CD8-positive, alpha-beta memory T cell (primary cell): Measurements from ENCODE around the gene MARCO. TPM values are rescaled to one million over a fixed set of nuclear protein-coding genes. Genes with fewer than 3 reads are reported as not detected.

Source experiments
- CTCF ChIA-PET: fragments of 350-600 bp; sonication (Branson Sonifier 250); formaldehyde crosslinking; loops from one replicate; lab custom pipeline; 2021; ENCODE audit warnings: antibody characterized with exemption; lab: Charles Lee
- POLR2A ChIA-PET: fragments of 350-600 bp; sonication (Branson Sonifier 250); formaldehyde crosslinking; loops from one replicate; lab custom pipeline; 2021; ENCODE audit warnings: antibody characterized with exemption; lab: Charles Lee
- DNase-seq, 5 donors: peaks; one replicate each; pipeline versions ENCODE4 v3.0.0 to v3.0.0-alpha.2; 2020 to 2022; ENCODE audit warnings: mixed read lengths in 1 of 5
- H3K27ac ChIP-seq: one replicate; pipeline ENCODE4 v1.7.0; 2013; ENCODE audit warnings: low read depth, mild to moderate bottlenecking, low read length, moderate library complexity
- H3K27me3 ChIP-seq: 2 replicates; pipeline ENCODE4 v1.7.0; 2013; ENCODE audit warnings: low read length, mild to moderate bottlenecking; ENCODE audit not compliant: insufficient read depth, poor library complexity, severe bottlenecking
- H3K36me3 ChIP-seq: 2 replicates; pipeline ENCODE4 v1.7.0; 2013; ENCODE audit warnings: mild to moderate bottlenecking, low read length, moderate library complexity; ENCODE audit not compliant: insufficient read depth
- H3K4me1 ChIP-seq: 2 replicates; pipeline ENCODE4 v1.7.0; 2013; ENCODE audit warnings: mild to moderate bottlenecking, low read length, moderate library complexity; ENCODE audit not compliant: insufficient read depth
- H3K4me3 ChIP-seq: 2 replicates; pipeline ENCODE4 v1.7.0; 2013; ENCODE audit warnings: mild to moderate bottlenecking, low read length
- H3K9me3 ChIP-seq: 2 replicates; pipeline ENCODE4 v1.7.0; 2013; ENCODE audit warnings: mild to moderate bottlenecking, low read length
- H3K27ac Mint-ChIP-seq, 8 donors: one replicate each; pipeline ENCODE4 v1.8.0; 2020 to 2021; ENCODE audit warnings: mixed read lengths in 8 of 8, mild to moderate bottlenecking in 6 of 8, inconsistent platforms in 3 of 8, moderate library complexity in 3 of 8
- H3K27me3 Mint-ChIP-seq, 2 donors: one replicate each; pipeline ENCODE4 v1.8.0; 2020 to 2021; ENCODE audit warnings: mixed read lengths in 2 of 2, mild to moderate bottlenecking in 1 of 2, moderate library complexity in 1 of 2
- H3K36me3 Mint-ChIP-seq, 3 donors: one replicate each; pipeline ENCODE4 v1.8.0; 2020 to 2021; ENCODE audit warnings: mixed read lengths in 3 of 3, inconsistent platforms in 1 of 3, mild to moderate bottlenecking in 1 of 3
- H3K4me1 Mint-ChIP-seq, 3 donors: one replicate each; pipeline ENCODE4 v1.8.0; 2020 to 2021; ENCODE audit warnings: mixed read lengths in 3 of 3, inconsistent platforms in 1 of 3, mild to moderate bottlenecking in 1 of 3
- H3K4me3 Mint-ChIP-seq, 7 donors: one replicate each; pipeline ENCODE4 v1.8.0; 2020 to 2021; ENCODE audit warnings: mixed read lengths in 7 of 7, mild to moderate bottlenecking in 6 of 7, moderate library complexity in 4 of 7, inconsistent platforms in 2 of 7
- H3K9me3 Mint-ChIP-seq, 5 donors: one replicate each; pipeline ENCODE4 v1.8.0; 2020 to 2022; ENCODE audit warnings: mixed read lengths in 5 of 5, mild to moderate bottlenecking in 3 of 5, moderate library complexity in 2 of 5, inconsistent platforms in 1 of 5
- polyA plus RNA-seq: library from polyadenylated mRNA; unstranded; fragments of 300-500 nt; fragmentation: Illumina TruSeq; gene quantifications from one replicate; pipeline ENCODE4 v1.2.3, GENCODE V29; 2021
- total RNA-seq, 2 experiments: library from RNA; stranded (reverse); gene quantifications; one replicate each; pipeline ENCODE4 v1.2.3, GENCODE V29; 2021

Gene MARCO
- total and polyA plus RNA-seq, 3 experiments from 2014 or later, result not detected

DNA sequence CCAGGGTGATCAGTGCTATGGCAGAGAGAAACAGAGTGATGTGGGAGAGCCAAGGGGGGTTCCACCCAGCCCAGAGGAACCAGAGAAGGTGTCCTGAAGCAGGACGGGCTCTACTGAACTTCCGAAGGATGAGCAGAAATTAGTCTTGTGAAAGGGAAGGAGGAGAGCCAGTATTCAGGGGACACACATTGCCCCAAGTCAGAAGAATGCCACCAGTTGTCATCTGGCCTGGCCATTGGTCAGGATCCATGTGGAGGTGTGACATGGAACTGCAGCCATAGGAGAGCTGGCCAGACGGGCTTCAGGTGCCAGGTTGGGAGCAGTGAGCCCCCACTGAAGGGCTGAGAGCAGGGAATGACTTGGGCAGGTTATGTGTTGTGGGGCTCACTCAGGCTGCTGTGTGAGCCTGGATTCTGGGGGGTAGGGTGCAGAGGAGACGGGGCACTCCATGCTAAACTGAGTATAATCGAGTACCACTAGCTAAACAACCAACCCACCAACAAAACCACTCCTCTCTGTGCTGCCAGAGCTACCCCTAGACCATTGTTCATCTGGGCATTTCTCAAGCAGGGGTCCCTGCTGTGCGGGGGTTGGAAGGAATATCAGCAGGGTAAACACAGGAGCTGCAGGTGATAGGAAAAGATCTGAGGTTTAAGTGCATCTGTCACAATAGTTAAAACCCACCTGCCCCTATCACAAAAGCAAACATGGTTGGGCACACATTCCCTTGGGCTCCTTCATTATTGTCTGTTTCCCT, 25.3 kb downstream of the MARCO start:
- CTCF ChIA-PET, result no interaction called here
- H3K27me3 Mint-ChIP-seq, result peaks cover 15 to 19% of the 10 kb centered on the region in 2 donors
- Histone ChIP-seq H3K9me3 (no peaks in the 10 kb centered on the region), H3K4me1 (no peaks in the 10 kb centered on the region), H3K27ac (no peak overlapping the region), H3K36me3 (no peaks in the 10 kb centered on the region), H3K27me3 (no peaks in the 10 kb centered on the region), H3K4me3 (no peak overlapping the region)
- POLR2A ChIA-PET, result no interaction called here
- H3K4me1 Mint-ChIP-seq, result no peaks in the 10 kb centered on the region
- H3K9me3 Mint-ChIP-seq, result peaks cover 0 to 4% (median 0%) of the 10 kb centered on the region in 5 donors
- no peak for DNase-seq
- no peak overlapping the region for H3K27ac Mint-ChIP-seq
- H3K36me3 Mint-ChIP-seq, result no peaks in the 10 kb centered on the region
- no peak overlapping the region for H3K4me3 Mint-ChIP-seq

DNA sequence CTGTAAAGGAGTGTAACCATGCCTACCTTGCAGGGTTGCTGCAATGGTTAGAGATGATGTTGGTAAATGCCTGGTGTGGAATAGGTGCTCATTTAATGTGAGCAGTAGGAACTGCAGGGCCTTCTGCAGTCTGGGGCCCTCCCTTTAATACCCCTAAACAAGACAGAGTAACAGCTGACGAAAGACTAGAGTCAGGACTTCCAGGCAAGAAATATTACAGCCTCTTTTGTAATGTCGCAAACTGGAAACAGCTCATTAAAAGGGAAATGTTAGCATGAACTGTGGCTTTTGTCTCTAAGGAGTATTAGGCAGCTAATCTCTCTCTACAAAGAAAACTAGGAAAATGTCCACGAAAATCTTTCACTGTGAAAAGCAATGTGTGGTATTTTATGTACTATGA, 26.0 kb downstream of the MARCO start:
- ChIA-PET CTCF (no interaction called here), POLR2A (no interaction called here)
- Mint-ChIP-seq H3K27ac (no peak overlapping the region), H3K4me3 (no peak overlapping the region), H3K36me3 (no peaks in the 10 kb centered on the region), H3K4me1 (no peaks in the 10 kb centered on the region), H3K27me3 (peaks cover 15 to 19% of the 10 kb centered on the region in 2 donors), H3K9me3 (peaks cover 0 to 4% (median 0%) of the 10 kb centered on the region in 5 donors)
- no peak overlapping the region for H3K4me3 ChIP-seq
- no peaks in the 10 kb centered on the region for H3K9me3 ChIP-seq
- no peaks in the 10 kb centered on the region for H3K4me1 ChIP-seq
- no peak for DNase-seq
- H3K36me3 ChIP-seq, result no peaks in the 10 kb centered on the region
- no peak overlapping the region for H3K27ac ChIP-seq
- no peaks in the 10 kb centered on the region for H3K27me3 ChIP-seq

DNA sequence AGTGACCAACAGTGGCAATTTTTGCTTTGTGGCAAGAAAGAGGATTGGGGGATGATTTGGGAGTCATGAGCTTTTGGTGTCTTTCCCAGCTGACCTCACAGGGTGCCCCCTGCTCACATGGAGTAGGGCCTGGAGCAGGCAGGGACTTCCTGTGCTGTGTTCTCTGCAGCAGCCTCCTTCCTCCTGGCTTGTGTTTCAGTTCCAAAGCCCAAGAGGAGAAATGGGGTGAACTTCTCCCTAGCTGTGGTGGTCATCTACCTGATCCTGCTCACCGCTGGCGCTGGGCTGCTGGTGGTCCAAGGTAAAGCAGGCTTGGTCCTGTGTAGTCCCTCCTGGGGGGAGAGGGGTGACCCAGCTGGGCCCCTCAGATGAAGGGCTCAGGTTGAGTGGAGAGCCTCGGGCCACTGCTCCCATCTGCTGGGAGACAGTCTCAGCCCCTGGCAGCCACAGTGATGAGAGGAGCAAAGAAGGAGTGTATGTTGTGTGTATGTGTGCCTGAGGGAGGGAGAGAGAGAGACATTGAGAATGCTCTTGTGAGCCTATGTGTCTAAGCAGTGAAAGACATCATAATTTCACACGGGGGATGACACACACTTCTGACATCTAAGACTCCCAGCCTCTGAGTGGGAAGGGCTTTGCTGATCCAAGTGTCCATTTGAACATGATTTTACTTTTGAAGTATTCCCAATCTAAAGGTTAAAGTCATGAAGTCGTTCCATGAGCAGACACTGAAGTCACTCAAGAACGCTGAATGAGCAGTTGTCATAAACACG, 27.2 kb downstream of the MARCO start:
- ChIA-PET CTCF (no interaction called here), POLR2A (no interaction called here)
- Mint-ChIP-seq H3K27me3 (peaks cover 15 to 19% of the 10 kb centered on the region in 2 donors), H3K9me3 (peaks cover 0 to 3% (median 0%) of the 10 kb centered on the region in 5 donors), H3K36me3 (no peaks in the 10 kb centered on the region), H3K4me1 (no peaks in the 10 kb centered on the region), H3K4me3 (no peak overlapping the region), H3K27ac (no peak overlapping the region)
- Histone ChIP-seq H3K4me1 (no peaks in the 10 kb centered on the region), H3K9me3 (no peaks in the 10 kb centered on the region), H3K27me3 (no peaks in the 10 kb centered on the region), H3K27ac (no peak overlapping the region), H3K4me3 (no peak overlapping the region), H3K36me3 (no peaks in the 10 kb centered on the region)
- no peak for DNase-seq

DNA sequence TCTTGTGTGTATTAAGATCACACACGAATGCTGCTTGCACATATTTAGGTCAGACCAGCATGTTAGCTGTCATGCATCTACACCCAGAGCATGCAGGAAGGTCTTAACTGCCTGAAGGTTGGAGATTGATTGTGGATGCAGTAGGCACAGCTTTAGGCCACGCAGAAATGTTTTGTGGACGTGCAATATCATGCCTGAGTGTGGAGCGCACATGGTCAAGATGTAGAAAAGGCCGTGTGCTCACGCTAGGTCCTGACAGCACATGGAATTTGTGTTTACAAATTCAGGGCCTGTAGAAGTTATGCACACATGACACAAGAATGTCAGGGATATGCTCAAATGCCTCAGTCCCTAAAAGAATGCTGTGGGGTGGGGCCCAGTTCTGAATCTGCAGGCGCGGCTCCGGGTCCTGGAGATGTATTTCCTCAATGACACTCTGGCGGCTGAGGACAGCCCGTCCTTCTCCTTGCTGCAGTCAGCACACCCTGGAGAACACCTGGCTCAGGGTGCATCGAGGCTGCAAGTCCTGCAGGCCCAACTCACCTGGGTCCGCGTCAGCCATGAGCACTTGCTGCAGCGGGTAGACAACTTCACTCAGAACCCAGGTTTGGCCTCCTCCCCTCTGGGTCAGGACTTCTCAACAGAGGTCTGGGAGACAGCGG, 27.9 kb downstream of the MARCO start:
- no peak overlapping the region for H3K4me3 ChIP-seq
- peaks cover 15 to 19% of the 10 kb centered on the region in 2 donors for H3K27me3 Mint-ChIP-seq
- no peaks in the 10 kb centered on the region for H3K4me1 ChIP-seq
- H3K4me3 Mint-ChIP-seq, result no peak overlapping the region
- no peak for DNase-seq
- H3K27me3 ChIP-seq, result no peaks in the 10 kb centered on the region
- no peaks in the 10 kb centered on the region for H3K4me1 Mint-ChIP-seq
- H3K36me3 ChIP-seq, result no peaks in the 10 kb centered on the region
- no peak overlapping the region for H3K27ac Mint-ChIP-seq
- POLR2A ChIA-PET, result no interaction called here
- H3K9me3 ChIP-seq, result no peaks in the 10 kb centered on the region
- CTCF ChIA-PET, result no interaction called here
- H3K36me3 Mint-ChIP-seq, result no peaks in the 10 kb centered on the region
- H3K27ac ChIP-seq, result no peak overlapping the region
- no peaks in the 10 kb centered on the region for H3K9me3 Mint-ChIP-seq

DNA sequence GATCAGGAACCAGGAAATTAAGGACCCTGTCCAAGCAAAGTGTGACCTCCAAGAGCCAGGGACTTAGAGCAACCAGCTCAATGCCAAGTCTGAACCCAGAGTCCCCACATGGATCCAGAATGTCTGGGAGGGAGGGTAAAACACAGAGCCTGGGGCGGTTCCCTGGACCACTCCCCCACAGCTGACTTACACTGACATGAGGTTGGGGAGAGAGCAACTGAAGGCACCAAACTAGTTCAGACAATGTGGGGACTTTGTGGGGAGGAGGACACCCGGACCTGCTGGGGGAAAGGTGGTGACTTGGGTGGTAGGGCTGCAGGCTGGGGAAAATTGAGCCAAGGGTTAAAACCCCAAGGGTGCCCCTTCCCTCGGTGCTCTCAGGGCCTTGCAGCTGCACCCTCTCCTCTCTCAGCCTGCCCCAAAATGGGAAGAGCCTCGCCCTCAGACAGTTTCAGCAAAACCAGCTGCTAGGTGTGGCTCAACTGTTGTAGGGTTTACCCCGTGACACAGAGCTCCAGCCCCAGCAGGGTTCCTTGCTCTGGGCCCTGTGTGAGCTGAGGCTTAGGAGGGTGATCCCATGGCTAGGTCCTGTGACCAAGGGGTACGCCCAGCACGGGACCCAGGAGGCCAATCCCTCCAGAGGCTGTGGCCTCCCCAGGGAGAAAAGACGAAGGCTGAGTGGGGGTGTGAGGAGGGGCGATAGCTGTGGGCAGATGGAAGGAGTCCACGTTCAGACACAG, 28.6 kb downstream of the MARCO start:
- Mint-ChIP-seq H3K27me3 (peaks cover 17 to 21% of the 10 kb centered on the region in 2 donors), H3K4me3 (no peak overlapping the region), H3K36me3 (peaks cover 0 to 3% (median 0%) of the 10 kb centered on the region in 3 donors), H3K4me1 (no peaks in the 10 kb centered on the region), H3K27ac (no peak overlapping the region), H3K9me3 (peaks cover 0 to 3% (median 0%) of the 10 kb centered on the region in 5 donors)
- H3K36me3 ChIP-seq, result no peaks in the 10 kb centered on the region
- DNase-seq, result no peak
- H3K4me3 ChIP-seq, result no peak overlapping the region
- H3K27ac ChIP-seq, result no peak overlapping the region
- CTCF ChIA-PET, result no interaction called here
- no peaks in the 10 kb centered on the region for H3K27me3 ChIP-seq
- H3K9me3 ChIP-seq, result no peaks in the 10 kb centered on the region
- no peaks in the 10 kb centered on the region for H3K4me1 ChIP-seq
- POLR2A ChIA-PET, result no interaction called here

DNA sequence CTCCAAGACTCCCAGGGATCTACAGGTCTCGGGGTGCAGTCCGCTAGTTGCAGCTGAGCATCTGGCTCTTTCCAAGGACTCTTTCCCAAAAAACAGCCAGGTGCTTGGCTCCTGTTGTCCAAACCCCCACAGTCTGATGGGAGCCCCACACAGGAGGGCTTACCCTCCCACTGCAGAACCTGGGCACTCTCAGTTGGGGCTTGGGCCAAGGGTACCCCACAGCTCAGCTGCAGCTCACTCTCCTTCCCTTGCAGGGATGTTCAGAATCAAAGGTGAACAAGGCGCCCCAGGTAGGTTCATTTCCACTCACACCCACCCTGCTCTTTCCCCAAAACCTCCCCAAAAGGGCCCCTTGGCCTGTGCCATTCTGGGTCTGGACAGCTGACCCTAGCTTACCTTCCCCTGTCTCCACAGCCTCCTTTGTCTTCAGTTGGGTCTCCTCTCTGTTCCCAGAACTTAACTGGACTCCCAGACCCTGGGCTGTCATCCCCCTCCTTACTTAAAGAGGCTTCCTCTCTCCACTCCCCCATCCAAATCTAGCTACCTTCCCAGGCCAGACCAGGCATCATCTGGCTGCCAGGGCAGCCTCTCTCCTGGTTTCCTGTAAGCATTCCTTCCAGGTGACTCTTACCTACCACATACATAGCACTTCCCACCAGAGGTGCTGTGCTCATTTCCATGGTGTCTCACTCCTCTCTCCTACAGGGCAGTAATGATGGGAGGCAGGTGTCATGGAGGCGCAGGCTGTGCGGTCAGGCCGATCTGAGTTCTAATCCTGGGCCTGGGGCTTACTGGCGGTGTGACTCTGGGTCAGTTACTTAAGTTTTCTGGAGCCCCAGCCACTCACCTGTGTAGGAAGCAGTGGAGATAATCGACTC, 29.5 kb downstream of the MARCO start:
- H3K9me3 Mint-ChIP-seq, result peaks cover 0 to 3% (median 0%) of the 10 kb centered on the region in 5 donors
- no peaks in the 10 kb centered on the region for H3K4me1 Mint-ChIP-seq

DNA sequence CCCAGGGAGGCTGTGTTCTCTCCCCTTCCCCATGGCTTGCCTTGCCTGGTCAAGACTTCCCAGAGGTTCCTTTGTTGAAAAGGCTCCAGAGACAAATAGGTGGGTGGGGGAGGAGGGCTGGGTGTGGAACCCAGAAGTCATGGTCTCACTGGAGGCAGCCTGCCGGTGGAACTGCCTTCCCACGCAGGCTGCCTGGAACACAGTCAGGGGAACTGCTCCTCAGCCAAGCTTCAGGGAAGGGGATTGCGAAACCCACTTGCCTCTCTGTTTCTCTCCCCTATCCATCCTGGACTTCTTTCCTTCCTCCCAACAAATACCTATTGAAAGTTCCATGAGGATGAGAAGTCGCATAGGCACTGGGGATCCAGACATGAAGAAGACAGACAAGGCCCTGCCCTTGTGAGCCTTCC, 31.6 kb downstream of the MARCO start:
- DNase-seq, result no peak
- Histone ChIP-seq H3K4me1 (no peaks in the 10 kb centered on the region), H3K36me3 (no peaks in the 10 kb centered on the region), H3K27ac (no peak overlapping the region), H3K27me3 (no peaks in the 10 kb centered on the region), H3K9me3 (no peaks in the 10 kb centered on the region), H3K4me3 (no peak overlapping the region)
- H3K4me1 Mint-ChIP-seq, result no peaks in the 10 kb centered on the region
- no peak overlapping the region for H3K27ac Mint-ChIP-seq
- peaks cover 0 to 3% (median 0%) of the 10 kb centered on the region in 3 donors for H3K36me3 Mint-ChIP-seq
- POLR2A ChIA-PET, result no interaction called here
- peaks cover 6 to 13% of the 10 kb centered on the region in 2 donors for H3K27me3 Mint-ChIP-seq
- peaks cover 0 to 3% (median 0%) of the 10 kb centered on the region in 5 donors for H3K9me3 Mint-ChIP-seq
- CTCF ChIA-PET, result no interaction called here
- no peak overlapping the region for H3K4me3 Mint-ChIP-seq

More for the DNA sequence above, 29.5 kb downstream of the MARCO start:
- Histone ChIP-seq H3K27me3 (no peaks in the 10 kb centered on the region), H3K9me3 (no peaks in the 10 kb centered on the region), H3K4me3 (no peak overlapping the region), H3K4me1 (no peaks in the 10 kb centered on the region), H3K27ac (no peak overlapping the region), H3K36me3 (no peaks in the 10 kb centered on the region)
- no peak overlapping the region for H3K27ac Mint-ChIP-seq
- no peak overlapping the region for H3K4me3 Mint-ChIP-seq
- H3K27me3 Mint-ChIP-seq, result peaks cover 12 to 18% of the 10 kb centered on the region in 2 donors
- ChIA-PET POLR2A (no interaction called here), CTCF (interaction anchor here (0.6 kb wide), 1 partner anchor 1715 kb away, joined by 3 read pairs; no protein-coding TSS in a partner anchor)
- H3K36me3 Mint-ChIP-seq, result peaks cover 0 to 3% (median 0%) of the 10 kb centered on the region in 3 donors
- DNase-seq, result no peak
